ENCODE data around the gene ZNF837. TPM values are rescaled to one million over a fixed set of nuclear protein-coding genes. Genes with fewer than 3 reads are reported as not detected.
"Not testable (repeated sequence)": the region's sequence is repeated elsewhere in the genome, so short reads cannot be mapped to it uniquely, and the experiment has no call there.

ZNF837 gene
- total RNA-seq, 1 donor from 2014 or later: 1.1 TPM

- intact Hi-C loops (cut with micrococcal nuclease): no loop called here
Observed at GRCh38 chr19:58351990-58352755, 28.7 kb downstream of the ZNF837 start.

GRCh38 chr19:58351558-58351878 lies 29.3 kb downstream of the ZNF837 start:
- intact Hi-C loops (cut with micrococcal nuclease): no loop called here

GRCh38 chr19:58350871-58351557 lies 29.8 kb downstream of the ZNF837 start:
- intact Hi-C loops (cut with micrococcal nuclease): no loop called here

GRCh38 chr19:58350001-58350861 lies 30.6 kb downstream of the ZNF837 start:
- intact Hi-C loops (cut with micrococcal nuclease): no loop called here

- intact Hi-C loops (cut with micrococcal nuclease): no loop called here
Observed at GRCh38 chr19:58349590-58349989, 31.2 kb downstream of the ZNF837 start.

GRCh38 chr19:58348080-58348479 lies 32.8 kb downstream of the ZNF837 start:
- intact Hi-C loops (cut with micrococcal nuclease): not testable (repeated sequence)

GRCh38 chr19:58346961-58347929 lies 33.6 kb downstream of the ZNF837 start:
- intact Hi-C loops (cut with micrococcal nuclease): loop anchor here (1.0 kb wide), 8 partner anchors 9 to 69 kb away; partner anchors contain the start of genes ERVK3-1, ZNF497, ZNF584 and ZNF8

- intact Hi-C loops (cut with micrococcal nuclease): no loop called here
Observed at GRCh38 chr19:58345558-58345957, 35.3 kb downstream of the ZNF837 start.

- intact Hi-C loops (cut with micrococcal nuclease): no loop called here
Observed at GRCh38 chr19:58338825-58339558, 41.8 kb downstream of the ZNF837 start.

- intact Hi-C loops (cut with micrococcal nuclease): no loop called here
Observed at GRCh38 chr19:58338336-58338735, 42.5 kb downstream of the ZNF837 start.

GRCh38 chr19:58336820-58337219 lies 44.0 kb downstream of the ZNF837 start:
- intact Hi-C loops (cut with micrococcal nuclease): no loop called here

- intact Hi-C loops (cut with micrococcal nuclease): no loop called here
Observed at GRCh38 chr19:58336216-58336615, 44.6 kb downstream of the ZNF837 start.

GRCh38 chr19:58335630-58336029 lies 45.2 kb downstream of the ZNF837 start:
- intact Hi-C loops (cut with micrococcal nuclease): no loop called here

GRCh38 chr19:58334691-58335249 lies 46.1 kb downstream of the ZNF837 start:
- intact Hi-C loops (cut with micrococcal nuclease): no loop called here

GRCh38 chr19:58332697-58333096 lies 48.1 kb downstream of the ZNF837 start:
- intact Hi-C loops (cut with micrococcal nuclease): no loop called here

GRCh38 chr19:58330458-58330857 lies 50.4 kb downstream of the ZNF837 start:
- intact Hi-C loops (cut with micrococcal nuclease): no loop called here

- intact Hi-C loops (cut with micrococcal nuclease): loop anchor here (1.0 kb wide), 1 partner anchor 24 kb away; the partner anchor contains the start of gene A1BG
Observed at GRCh38 chr19:58328999-58329398, 51.8 kb downstream of the ZNF837 start.

- intact Hi-C loops (cut with micrococcal nuclease): loop anchor here (1.0 to 2.0 kb wide), 19 partner anchors 20 to 1047 kb away; partner anchors contain the start of genes ERVK3-1, RPS5, TRIM28 and ZBTB45
Observed at GRCh38 chr19:58326914-58327726, 53.7 kb downstream of the ZNF837 start, which contains the start of gene ZSCAN22. TSS of gene ZSCAN22 (plus strand) at chr19:58326994. CDS start at chr19:58334803, 7,809 bp downstream.
